ENCODE measurements around the gene TTC4.
A peak's percentile ranks its signal among the peaks of the same experiment; 100 is the strongest.

The TTC4 gene

GRCh38 chr1:54786778-54787177 is 71.1 kb downstream of the TTC4 start:
- no peak for DNase-seq

- DNase-seq, result no peak
These were observed 71.9 kb downstream of the TTC4 start for GRCh38 chr1:54787604-54788003.

GRCh38 chr1:54788459-54788858 is 72.8 kb downstream of the TTC4 start:
- DNase-seq, result no peak

- DNase-seq, result peak; percentile 74
These were observed 76.3 kb downstream of the TTC4 start for GRCh38 chr1:54791880-54792522.

Measured in activated CD8-positive, alpha-beta memory T cell treated with anti-CD3 and anti-CD28 coated beads for 24 hours (primary cell).